DND-41 (cell line): Measurements from ENCODE around the gene CPNE1.
A peak's percentile ranks its signal among the peaks of the same experiment; 100 is the strongest.

Experiments used
- ATAC-seq: fragments of 200-7000 bp; cut with Tn5 transposase; 3 replicates; pipeline ENCODE4 v1.9.1; 2021; ENCODE audit warnings: low read depth; ENCODE audit not compliant: insufficient read depth
- DNase-seq: peaks from one replicate; pipeline ENCODE4 v3.0.0-alpha.2; 2020
- H2AFZ ChIP-seq: 2 replicates; pipeline ENCODE4 v1.6.0; 2012; ENCODE audit warnings: low read depth, low read length
- H3K27ac ChIP-seq: 2 replicates; pipeline ENCODE4 v1.5.1; 2012; ENCODE audit warnings: low read length, inconsistent platforms
- H3K27me3 ChIP-seq: fragments of 200-600 bp; sonication (generic); 2 replicates; pipeline ENCODE4 v1.6.0; 2012; ENCODE audit warnings: low read length, mild to moderate bottlenecking, inconsistent platforms; ENCODE audit not compliant: insufficient read depth, poor library complexity
- H3K36me3 ChIP-seq: 2 replicates; pipeline ENCODE4 v1.5.1; 2012; ENCODE audit warnings: low read length, inconsistent platforms; ENCODE audit not compliant: insufficient read depth
- H3K4me1 ChIP-seq: 2 replicates; pipeline ENCODE4 v1.5.1; 2012; ENCODE audit warnings: mild to moderate bottlenecking, low read length; ENCODE audit not compliant: insufficient read depth
- H3K4me2 ChIP-seq: 2 replicates; pipeline ENCODE4 v1.6.0; 2012; ENCODE audit warnings: mild to moderate bottlenecking, moderate library complexity, low read length, inconsistent platforms; ENCODE audit not compliant: insufficient read depth
- H3K4me3 ChIP-seq, 2 experiments: fragments of 200-600 bp in 1 of 2; shearing (Covaris generic) in 1 of 2; 2 replicates each; pipeline ENCODE4 v1.5.1; 2012 to 2016; ENCODE audit warnings: inconsistent platforms in 2 of 2, low read length in 2 of 2, mild to moderate bottlenecking in 2 of 2, low read depth in 1 of 2, moderate library complexity in 1 of 2
- H3K79me2 ChIP-seq: 2 replicates; pipeline ENCODE4 v1.6.0; 2012; ENCODE audit warnings: low read length, inconsistent platforms; ENCODE audit not compliant: insufficient read depth
- H3K9ac ChIP-seq: 2 replicates; pipeline ENCODE4 v1.6.0; 2012; ENCODE audit warnings: low read depth, mild to moderate bottlenecking, inconsistent platforms, low read length, moderate library complexity
- H3K9me3 ChIP-seq: 2 replicates; pipeline ENCODE4 v1.5.1; 2012; ENCODE audit warnings: low read length, moderate library complexity, mild to moderate bottlenecking, inconsistent platforms; ENCODE audit not compliant: insufficient read depth, severe bottlenecking
- H4K20me1 ChIP-seq: 2 replicates; pipeline ENCODE4 v1.6.0; 2012; ENCODE audit warnings: low read length; ENCODE audit not compliant: insufficient read depth
- EZH2 ChIP-seq: IDR thresholded peaks from 3 replicates; pipeline ENCODE4 v1.6.1; 2012; ENCODE audit warnings: borderline replicate concordance, low read depth, mild to moderate bottlenecking, moderate library complexity, low read length, inconsistent platforms; ENCODE audit not compliant: severe bottlenecking
- TF ChIP-seq, protein P1 (sequence below): IDR thresholded peaks from 2 replicates; pipeline ENCODE4 v1.5.1; 2012; ENCODE audit warnings: borderline replicate concordance, low read length, moderate library complexity, mild to moderate bottlenecking; ENCODE audit not compliant: poor library complexity, severe bottlenecking; ENCODE audit errors: extremely low read depth

CPNE1 gene

DNA sequence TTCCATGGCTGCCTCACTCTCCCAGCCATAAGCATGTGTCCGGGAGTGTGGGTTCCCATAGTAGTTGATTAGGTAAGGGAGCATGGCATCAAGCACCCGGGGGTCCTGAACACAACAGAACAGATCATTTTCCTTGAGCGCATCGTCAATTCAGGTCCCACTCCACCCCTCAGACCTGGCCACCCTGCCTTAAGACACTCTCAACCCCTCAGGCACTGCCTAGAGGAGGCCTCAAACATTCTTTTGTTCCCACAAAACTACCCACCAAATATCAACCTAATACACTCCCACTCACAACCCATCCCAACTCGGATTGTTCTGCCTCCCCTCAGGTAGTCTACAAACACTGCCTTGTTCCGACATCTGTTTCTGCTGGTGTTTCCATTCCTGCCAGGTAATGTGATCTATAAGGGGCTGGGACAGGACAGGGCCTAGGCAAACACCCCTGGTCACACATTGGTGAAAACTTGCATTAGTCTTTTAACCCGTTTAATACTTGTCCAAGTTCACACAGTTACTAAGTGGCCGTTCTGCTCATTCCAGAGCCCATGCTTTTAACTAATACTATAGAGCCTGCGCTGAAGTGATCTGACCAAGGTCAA, 33.1 kb upstream of the CPNE1 start:
- Histone ChIP-seq H2AFZ (peak overlapping the region; percentile 98), H3K9me3 (no peaks in the 10 kb centered on the region), H3K36me3 (peaks cover 43% of the 10 kb centered on the region), H4K20me1 (peaks cover 16% of the 10 kb centered on the region), H3K4me2 (peak overlapping the region; percentile 83), H3K4me1 (peaks cover 47% of the 10 kb centered on the region), H3K27me3 (no peaks in the 10 kb centered on the region), H3K27ac (peak overlapping the region; percentile 85; the same call in 1 of the 2 replicates), H3K79me2 (peaks cover 50% of the 10 kb centered on the region), H3K9ac (peak overlapping the region; percentile 90), H3K4me3 (peak overlapping the region; percentile 93 to 94)
- DNase-seq, result no peak
- TF ChIP-seq EZH2, result no peak
- TF ChIP-seq, protein P1, sequence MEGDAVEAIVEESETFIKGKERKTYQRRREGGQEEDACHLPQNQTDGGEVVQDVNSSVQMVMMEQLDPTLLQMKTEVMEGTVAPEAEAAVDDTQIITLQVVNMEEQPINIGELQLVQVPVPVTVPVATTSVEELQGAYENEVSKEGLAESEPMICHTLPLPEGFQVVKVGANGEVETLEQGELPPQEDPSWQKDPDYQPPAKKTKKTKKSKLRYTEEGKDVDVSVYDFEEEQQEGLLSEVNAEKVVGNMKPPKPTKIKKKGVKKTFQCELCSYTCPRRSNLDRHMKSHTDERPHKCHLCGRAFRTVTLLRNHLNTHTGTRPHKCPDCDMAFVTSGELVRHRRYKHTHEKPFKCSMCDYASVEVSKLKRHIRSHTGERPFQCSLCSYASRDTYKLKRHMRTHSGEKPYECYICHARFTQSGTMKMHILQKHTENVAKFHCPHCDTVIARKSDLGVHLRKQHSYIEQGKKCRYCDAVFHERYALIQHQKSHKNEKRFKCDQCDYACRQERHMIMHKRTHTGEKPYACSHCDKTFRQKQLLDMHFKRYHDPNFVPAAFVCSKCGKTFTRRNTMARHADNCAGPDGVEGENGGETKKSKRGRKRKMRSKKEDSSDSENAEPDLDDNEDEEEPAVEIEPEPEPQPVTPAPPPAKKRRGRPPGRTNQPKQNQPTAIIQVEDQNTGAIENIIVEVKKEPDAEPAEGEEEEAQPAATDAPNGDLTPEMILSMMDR, result no peak
- ATAC-seq, result no peak

DNA sequence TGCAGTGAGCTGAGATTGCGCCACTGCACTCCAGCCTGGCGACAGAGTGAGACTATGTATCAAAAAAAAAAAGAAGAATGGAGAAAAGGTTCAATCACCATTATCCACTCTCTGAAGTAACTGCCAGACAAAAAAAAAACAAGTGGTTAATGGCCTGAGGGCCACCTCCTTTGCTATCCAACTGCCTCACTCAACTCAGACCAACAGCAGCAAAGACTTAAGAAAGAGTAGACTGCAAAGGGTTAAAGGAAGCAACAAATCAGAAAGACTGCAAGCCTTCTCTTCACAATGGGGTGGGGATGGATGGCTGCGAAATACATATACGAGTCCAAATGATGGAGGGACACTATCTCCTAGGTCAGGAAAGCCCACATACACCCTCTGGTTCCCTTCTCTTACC, 31.3 kb upstream of the CPNE1 start:
- no peaks in the 10 kb centered on the region for H3K27me3 ChIP-seq
- TF ChIP-seq, protein P1, result no peak
- no peak for TF ChIP-seq EZH2
- no peaks in the 10 kb centered on the region for H3K9me3 ChIP-seq
- H3K4me3 ChIP-seq, result no peak overlapping the region
- H3K9ac ChIP-seq, result no peak overlapping the region
- peaks cover 34% of the 10 kb centered on the region for H3K36me3 ChIP-seq
- peaks cover 7% of the 10 kb centered on the region; the same call in 1 of the 2 replicates for H4K20me1 ChIP-seq
- ATAC-seq (no peak), DNase-seq (no peak)
- H2AFZ ChIP-seq, result no peak overlapping the region
- H3K27ac ChIP-seq, result no peak overlapping the region
- peaks cover 41% of the 10 kb centered on the region for H3K79me2 ChIP-seq
- no peak overlapping the region for H3K4me2 ChIP-seq
- H3K4me1 ChIP-seq, result peaks cover 31% of the 10 kb centered on the region

DNA sequence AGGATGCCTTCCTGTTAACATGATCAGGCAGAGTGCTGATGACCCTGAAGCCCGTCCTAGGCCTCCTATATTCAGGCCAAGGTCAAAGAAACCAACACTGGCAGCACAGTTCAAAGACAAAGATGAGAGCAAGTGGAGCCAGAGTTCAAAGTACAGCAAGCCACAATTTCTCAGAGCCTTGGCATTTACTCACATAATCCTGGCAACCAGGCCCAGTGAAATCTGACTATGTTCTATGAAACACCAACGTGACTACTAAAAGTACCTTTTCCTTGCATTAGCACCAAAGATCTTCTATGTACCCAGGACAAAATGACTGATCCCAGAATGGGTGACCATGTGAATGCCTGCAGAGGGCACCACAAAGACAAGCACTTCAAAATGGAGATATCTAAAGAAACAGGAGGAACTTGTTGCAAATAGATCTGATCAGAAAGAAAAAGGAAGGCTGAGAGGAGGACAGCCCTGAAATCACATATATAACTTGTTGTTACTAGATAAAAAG, 30.6 kb upstream of the CPNE1 start:
- Histone ChIP-seq H3K9me3 (no peaks in the 10 kb centered on the region), H3K27me3 (no peaks in the 10 kb centered on the region), H3K4me2 (no peak overlapping the region), H3K27ac (no peak overlapping the region), H3K9ac (no peak overlapping the region), H3K36me3 (peaks cover 40% of the 10 kb centered on the region), H3K79me2 (peaks cover 37% of the 10 kb centered on the region), H4K20me1 (0 out of 2 replicates have a peak, but pooled peaks cover 4% of the 10 kb centered on the region), H3K4me1 (peaks cover 24% of the 10 kb centered on the region), H2AFZ (no peak overlapping the region), H3K4me3 (no peak overlapping the region)
- no peak for ATAC-seq
- no peak for DNase-seq
- TF ChIP-seq EZH2, result no peak
- TF ChIP-seq, protein P1, result peak; percentile 10
